HEK293 (cell line): ENCODE measurements around the gene TOR2A.
A peak's percentile ranks its signal among the peaks of the same experiment; 100 is the strongest.

Experiments
- FEZF1 ChIP-seq: fragments of 450-650 bp; formaldehyde crosslinking; IDR thresholded peaks from 2 replicates; pipeline ENCODE4 v1.5.1; 2016; ENCODE audit warnings: missing biosample characterization, missing genetic modification characterization
- KLF1 ChIP-seq: fragments of 450-650 bp; formaldehyde crosslinking; IDR thresholded peaks from 2 replicates; pipeline ENCODE4 v1.5.1; 2016; ENCODE audit warnings: missing biosample characterization, missing genetic modification characterization
- KLF8 ChIP-seq: fragments of 450-650 bp; formaldehyde crosslinking; IDR thresholded peaks from 2 replicates; pipeline ENCODE4 v1.5.1; 2016; ENCODE audit warnings: missing biosample characterization, missing genetic modification characterization
- ZNF140 ChIP-seq: fragments of 450-650 bp; formaldehyde crosslinking; IDR thresholded peaks from 2 replicates; pipeline ENCODE4 v1.5.1; 2016; ENCODE audit warnings: missing biosample characterization, missing genetic modification characterization
- ZNF274 ChIP-seq, 2 experiments: fragments of 200-500 bp in 1 of 2; fragments of 450-650 bp in 1 of 2; sonication (Bioruptor generic) in 1 of 2; formaldehyde crosslinking in 1 of 2; IDR thresholded peaks; 2 replicates each; pipeline versions ENCODE4 v1.5.1 to v1.6.1; 2014 to 2016; ENCODE audit warnings: borderline replicate concordance in 1 of 2, inconsistent platforms in 1 of 2, low read length in 1 of 2, missing biosample characterization in 1 of 2, missing genetic modification characterization in 1 of 2
- ZNF302 ChIP-seq: fragments of 450-650 bp; formaldehyde crosslinking; IDR thresholded peaks from 2 replicates; pipeline ENCODE4 v1.5.1; 2016; ENCODE audit warnings: missing biosample characterization, missing genetic modification characterization, low read depth
- ZNF311 ChIP-seq: fragments of 450-650 bp; formaldehyde crosslinking; IDR thresholded peaks from 2 replicates; pipeline ENCODE4 v1.5.1; 2017; ENCODE audit warnings: missing biosample characterization, missing genetic modification characterization, borderline replicate concordance
- ZNF37A ChIP-seq: fragments of 450-650 bp; IDR thresholded peaks from 2 replicates; pipeline ENCODE4 v1.5.1; 2018; ENCODE audit warnings: missing biosample characterization, missing genetic modification characterization
- ZNF391 ChIP-seq: fragments of 450-650 bp; formaldehyde crosslinking; IDR thresholded peaks from 2 replicates; pipeline ENCODE4 v1.5.1; 2016; ENCODE audit warnings: low read depth, missing biosample characterization, missing genetic modification characterization, borderline replicate concordance
- ZNF510 ChIP-seq: fragments of 450-650 bp; formaldehyde crosslinking; IDR thresholded peaks from 2 replicates; pipeline ENCODE4 v1.5.1; 2018; ENCODE audit warnings: mild to moderate bottlenecking, missing genetic modification characterization, missing biosample characterization; ENCODE audit not compliant: insufficient replicate concordance
- ZNF530 ChIP-seq: fragments of 450-650 bp; formaldehyde crosslinking; IDR thresholded peaks from 2 replicates; pipeline ENCODE4 v1.5.1; 2016; ENCODE audit warnings: low read depth, missing biosample characterization, missing genetic modification characterization
- ZNF555 ChIP-seq: fragments of 450-650 bp; formaldehyde crosslinking; conservative IDR thresholded peaks from 2 replicates; pipeline ENCODE4 v1.5.1; 2017; ENCODE audit warnings: missing biosample characterization, mild to moderate bottlenecking, missing genetic modification characterization, inconsistent platforms
- ZNF561 ChIP-seq: fragments of 450-650 bp; IDR thresholded peaks from 2 replicates; pipeline ENCODE4 v1.5.1; 2018; ENCODE audit warnings: missing biosample characterization, missing genetic modification characterization, borderline replicate concordance
- ZNF621 ChIP-seq: fragments of 450-650 bp; formaldehyde crosslinking; IDR thresholded peaks from 2 replicates; pipeline ENCODE4 v1.5.1; 2017; ENCODE audit warnings: missing biosample characterization, missing genetic modification characterization
- ZNF670 ChIP-seq: fragments of 450-650 bp; formaldehyde crosslinking; IDR thresholded peaks from 2 replicates; pipeline ENCODE4 v1.5.1; 2016; ENCODE audit warnings: missing biosample characterization, missing genetic modification characterization, low read depth
- ZNF785 ChIP-seq: fragments of 450-650 bp; formaldehyde crosslinking; IDR thresholded peaks from 2 replicates; pipeline ENCODE4 v1.5.1; 2016; ENCODE audit warnings: missing biosample characterization, missing genetic modification characterization
- ZNF791 ChIP-seq: fragments of 450-650 bp; formaldehyde crosslinking; IDR thresholded peaks from 2 replicates; pipeline ENCODE4 v1.5.1; 2016; ENCODE audit warnings: missing biosample characterization, missing genetic modification characterization
- ZSCAN30 ChIP-seq: fragments of 450-650 bp; IDR thresholded peaks from 2 replicates; pipeline ENCODE4 v1.5.1; 2018; ENCODE audit warnings: missing biosample characterization, mild to moderate bottlenecking, missing genetic modification characterization, moderate library complexity
- TF ChIP-seq, protein P1 (sequence below): fragments of 450-650 bp; formaldehyde crosslinking; IDR thresholded peaks from 2 replicates; pipeline ENCODE4 v1.5.1; 2017; ENCODE audit warnings: missing biosample characterization, mild to moderate bottlenecking, missing genetic modification characterization, moderate library complexity
- TF ChIP-seq, protein P2 (sequence below): fragments of 450-650 bp; formaldehyde crosslinking; IDR thresholded peaks from 2 replicates; pipeline ENCODE4 v1.5.1; 2016; ENCODE audit warnings: missing biosample characterization, missing genetic modification characterization
- TF ChIP-seq, protein P3 (sequence below): fragments of 450-650 bp; formaldehyde crosslinking; IDR thresholded peaks from 2 replicates; pipeline ENCODE4 v1.5.1; 2016; ENCODE audit warnings: missing biosample characterization, missing genetic modification characterization
- TF ChIP-seq, protein P4 (sequence below): fragments of 450-650 bp; formaldehyde crosslinking; conservative IDR thresholded peaks from 2 replicates; pipeline ENCODE4 v1.5.1; 2016; ENCODE audit warnings: low read depth, missing biosample characterization, missing genetic modification characterization
- TF ChIP-seq, protein P5 (sequence below): fragments of 450-650 bp; formaldehyde crosslinking; IDR thresholded peaks from 2 replicates; pipeline ENCODE4 v1.5.0; 2017; ENCODE audit warnings: missing biosample characterization, missing genetic modification characterization, borderline replicate concordance

Gene TOR2A

DNA sequence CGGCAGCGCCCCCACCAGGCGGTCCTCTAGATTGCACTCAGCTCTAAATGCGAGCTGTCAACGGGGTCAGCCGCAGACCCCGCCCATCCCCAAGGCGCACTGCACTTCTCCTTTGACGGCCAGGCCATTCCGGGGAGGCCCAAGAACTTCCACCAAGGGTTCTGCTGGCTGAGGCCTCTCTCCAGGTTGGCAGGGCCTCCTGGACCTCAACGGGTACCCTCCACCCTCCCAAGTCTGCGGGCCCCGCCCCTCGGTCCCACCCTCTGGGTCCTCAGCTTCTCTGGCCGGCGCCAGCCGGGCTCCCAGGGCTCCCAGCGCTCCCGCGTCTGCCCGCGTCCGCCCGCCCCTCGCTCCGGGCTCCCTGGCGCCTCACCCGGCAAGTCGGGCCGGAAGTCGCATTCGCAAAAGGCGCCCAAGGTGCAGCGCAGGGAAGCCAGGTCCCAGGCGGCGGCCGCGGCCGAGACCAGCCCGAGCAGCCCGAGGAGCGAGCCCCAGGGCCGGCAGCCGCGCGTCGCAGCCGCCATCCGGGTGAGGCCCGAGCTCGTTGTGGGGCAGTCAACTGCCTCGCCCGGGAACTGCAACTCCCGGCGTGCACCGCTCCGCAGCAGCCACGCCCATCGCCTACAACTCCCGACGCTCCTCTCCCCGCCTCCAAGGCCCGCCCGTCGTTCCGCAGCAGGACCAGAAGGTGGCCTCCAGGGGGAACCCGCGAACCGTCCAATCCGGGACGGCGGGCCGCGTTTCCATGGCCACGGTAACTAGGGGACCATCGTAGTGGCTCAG is at the start of gene TOR2A (continued):
- TF ChIP-seq, protein P1, sequence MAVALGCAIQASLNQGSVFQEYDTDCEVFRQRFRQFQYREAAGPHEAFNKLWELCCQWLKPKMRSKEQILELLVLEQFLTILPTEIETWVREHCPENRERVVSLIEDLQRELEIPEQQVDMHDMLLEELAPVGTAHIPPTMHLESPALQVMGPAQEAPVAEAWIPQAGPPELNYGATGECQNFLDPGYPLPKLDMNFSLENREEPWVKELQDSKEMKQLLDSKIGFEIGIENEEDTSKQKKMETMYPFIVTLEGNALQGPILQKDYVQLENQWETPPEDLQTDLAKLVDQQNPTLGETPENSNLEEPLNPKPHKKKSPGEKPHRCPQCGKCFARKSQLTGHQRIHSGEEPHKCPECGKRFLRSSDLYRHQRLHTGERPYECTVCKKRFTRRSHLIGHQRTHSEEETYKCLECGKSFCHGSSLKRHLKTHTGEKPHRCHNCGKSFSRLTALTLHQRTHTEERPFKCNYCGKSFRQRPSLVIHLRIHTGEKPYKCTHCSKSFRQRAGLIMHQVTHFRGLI (tag by site-specific recombination) = no peak
- TF ChIP-seq ZNF302 (tag by site-specific recombination) (no peak), ZNF274 (IDR thresholded peaks at IDR 0.05; ENCODE audit: low read length) (no peak), ZNF274 (tag by site-specific recombination; IDR thresholded peaks at IDR 0.05; ENCODE audit: borderline replicate concordance) (no peak), ZNF140 (tag by site-specific recombination) (no peak), FEZF1 (tag by site-specific recombination) (no peak), ZSCAN30 (peak; percentile 75), ZNF791 (tag by site-specific recombination) (no peak), ZNF530 (tag by site-specific recombination) (no peak), ZNF785 (tag by site-specific recombination) (no peak), ZNF561 (tag by site-specific recombination) (peak; percentile 86; the same call in 1 of the 2 replicates), KLF8 (tag by site-specific recombination) (peak; percentile 81), KLF1 (peak; percentile 76), ZNF311 (tag by site-specific recombination) (no peak), ZNF670 (tag by site-specific recombination) (no peak), ZNF621 (no peak), ZNF555 (tag by site-specific recombination) (no peak), ZNF391 (tag by site-specific recombination) (peak; percentile 18; the same call in 1 of the 2 replicates), ZNF37A (no peak), ZNF510 (tag by site-specific recombination) (no peak)
- TF ChIP-seq, protein P2, sequence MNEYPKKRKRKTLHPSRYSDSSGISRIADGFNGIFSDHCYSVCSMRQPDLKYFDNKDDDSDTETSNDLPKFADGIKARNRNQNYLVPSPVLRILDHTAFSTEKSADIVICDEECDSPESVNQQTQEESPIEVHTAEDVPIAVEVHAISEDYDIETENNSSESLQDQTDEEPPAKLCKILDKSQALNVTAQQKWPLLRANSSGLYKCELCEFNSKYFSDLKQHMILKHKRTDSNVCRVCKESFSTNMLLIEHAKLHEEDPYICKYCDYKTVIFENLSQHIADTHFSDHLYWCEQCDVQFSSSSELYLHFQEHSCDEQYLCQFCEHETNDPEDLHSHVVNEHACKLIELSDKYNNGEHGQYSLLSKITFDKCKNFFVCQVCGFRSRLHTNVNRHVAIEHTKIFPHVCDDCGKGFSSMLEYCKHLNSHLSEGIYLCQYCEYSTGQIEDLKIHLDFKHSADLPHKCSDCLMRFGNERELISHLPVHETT (tag by site-specific recombination) = no peak
- TF ChIP-seq, protein P3, sequence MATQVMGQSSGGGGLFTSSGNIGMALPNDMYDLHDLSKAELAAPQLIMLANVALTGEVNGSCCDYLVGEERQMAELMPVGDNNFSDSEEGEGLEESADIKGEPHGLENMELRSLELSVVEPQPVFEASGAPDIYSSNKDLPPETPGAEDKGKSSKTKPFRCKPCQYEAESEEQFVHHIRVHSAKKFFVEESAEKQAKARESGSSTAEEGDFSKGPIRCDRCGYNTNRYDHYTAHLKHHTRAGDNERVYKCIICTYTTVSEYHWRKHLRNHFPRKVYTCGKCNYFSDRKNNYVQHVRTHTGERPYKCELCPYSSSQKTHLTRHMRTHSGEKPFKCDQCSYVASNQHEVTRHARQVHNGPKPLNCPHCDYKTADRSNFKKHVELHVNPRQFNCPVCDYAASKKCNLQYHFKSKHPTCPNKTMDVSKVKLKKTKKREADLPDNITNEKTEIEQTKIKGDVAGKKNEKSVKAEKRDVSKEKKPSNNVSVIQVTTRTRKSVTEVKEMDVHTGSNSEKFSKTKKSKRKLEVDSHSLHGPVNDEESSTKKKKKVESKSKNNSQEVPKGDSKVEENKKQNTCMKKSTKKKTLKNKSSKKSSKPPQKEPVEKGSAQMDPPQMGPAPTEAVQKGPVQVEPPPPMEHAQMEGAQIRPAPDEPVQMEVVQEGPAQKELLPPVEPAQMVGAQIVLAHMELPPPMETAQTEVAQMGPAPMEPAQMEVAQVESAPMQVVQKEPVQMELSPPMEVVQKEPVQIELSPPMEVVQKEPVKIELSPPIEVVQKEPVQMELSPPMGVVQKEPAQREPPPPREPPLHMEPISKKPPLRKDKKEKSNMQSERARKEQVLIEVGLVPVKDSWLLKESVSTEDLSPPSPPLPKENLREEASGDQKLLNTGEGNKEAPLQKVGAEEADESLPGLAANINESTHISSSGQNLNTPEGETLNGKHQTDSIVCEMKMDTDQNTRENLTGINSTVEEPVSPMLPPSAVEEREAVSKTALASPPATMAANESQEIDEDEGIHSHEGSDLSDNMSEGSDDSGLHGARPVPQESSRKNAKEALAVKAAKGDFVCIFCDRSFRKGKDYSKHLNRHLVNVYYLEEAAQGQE (tag by site-specific recombination) = no peak
- TF ChIP-seq, protein P4, sequence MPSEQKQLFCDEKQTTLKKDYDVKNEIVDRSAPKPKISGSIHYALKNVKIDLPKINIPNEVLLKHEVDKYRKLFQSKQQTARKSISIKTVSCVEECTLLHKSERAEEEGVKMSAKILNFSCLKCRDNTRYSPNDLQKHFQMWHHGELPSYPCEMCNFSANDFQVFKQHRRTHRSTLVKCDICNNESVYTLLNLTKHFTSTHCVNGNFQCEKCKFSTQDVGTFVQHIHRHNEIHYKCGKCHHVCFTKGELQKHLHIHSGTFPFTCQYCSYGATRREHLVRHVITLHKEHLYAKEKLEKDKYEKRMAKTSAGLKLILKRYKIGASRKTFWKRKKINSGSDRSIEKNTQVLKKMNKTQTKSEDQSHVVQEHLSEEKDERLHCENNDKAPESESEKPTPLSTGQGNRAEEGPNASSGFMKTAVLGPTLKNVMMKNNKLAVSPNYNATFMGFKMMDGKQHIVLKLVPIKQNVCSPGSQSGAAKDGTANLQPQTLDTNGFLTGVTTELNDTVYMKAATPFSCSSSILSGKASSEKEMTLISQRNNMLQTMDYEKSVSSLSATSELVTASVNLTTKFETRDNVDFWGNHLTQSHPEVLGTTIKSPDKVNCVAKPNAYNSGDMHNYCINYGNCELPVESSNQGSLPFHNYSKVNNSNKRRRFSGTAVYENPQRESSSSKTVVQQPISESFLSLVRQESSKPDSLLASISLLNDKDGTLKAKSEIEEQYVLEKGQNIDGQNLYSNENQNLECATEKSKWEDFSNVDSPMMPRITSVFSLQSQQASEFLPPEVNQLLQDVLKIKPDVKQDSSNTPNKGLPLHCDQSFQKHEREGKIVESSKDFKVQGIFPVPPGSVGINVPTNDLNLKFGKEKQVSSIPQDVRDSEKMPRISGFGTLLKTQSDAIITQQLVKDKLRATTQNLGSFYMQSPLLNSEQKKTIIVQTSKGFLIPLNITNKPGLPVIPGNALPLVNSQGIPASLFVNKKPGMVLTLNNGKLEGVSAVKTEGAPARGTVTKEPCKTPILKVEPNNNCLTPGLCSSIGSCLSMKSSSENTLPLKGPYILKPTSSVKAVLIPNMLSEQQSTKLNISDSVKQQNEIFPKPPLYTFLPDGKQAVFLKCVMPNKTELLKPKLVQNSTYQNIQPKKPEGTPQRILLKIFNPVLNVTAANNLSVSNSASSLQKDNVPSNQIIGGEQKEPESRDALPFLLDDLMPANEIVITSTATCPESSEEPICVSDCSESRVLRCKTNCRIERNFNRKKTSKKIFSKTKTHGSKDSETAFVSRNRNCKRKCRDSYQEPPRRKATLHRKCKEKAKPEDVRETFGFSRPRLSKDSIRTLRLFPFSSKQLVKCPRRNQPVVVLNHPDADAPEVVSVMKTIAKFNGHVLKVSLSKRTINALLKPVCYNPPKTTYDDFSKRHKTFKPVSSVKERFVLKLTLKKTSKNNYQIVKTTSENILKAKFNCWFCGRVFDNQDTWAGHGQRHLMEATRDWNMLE (tag by site-specific recombination) = no peak
- TF ChIP-seq, protein P5, sequence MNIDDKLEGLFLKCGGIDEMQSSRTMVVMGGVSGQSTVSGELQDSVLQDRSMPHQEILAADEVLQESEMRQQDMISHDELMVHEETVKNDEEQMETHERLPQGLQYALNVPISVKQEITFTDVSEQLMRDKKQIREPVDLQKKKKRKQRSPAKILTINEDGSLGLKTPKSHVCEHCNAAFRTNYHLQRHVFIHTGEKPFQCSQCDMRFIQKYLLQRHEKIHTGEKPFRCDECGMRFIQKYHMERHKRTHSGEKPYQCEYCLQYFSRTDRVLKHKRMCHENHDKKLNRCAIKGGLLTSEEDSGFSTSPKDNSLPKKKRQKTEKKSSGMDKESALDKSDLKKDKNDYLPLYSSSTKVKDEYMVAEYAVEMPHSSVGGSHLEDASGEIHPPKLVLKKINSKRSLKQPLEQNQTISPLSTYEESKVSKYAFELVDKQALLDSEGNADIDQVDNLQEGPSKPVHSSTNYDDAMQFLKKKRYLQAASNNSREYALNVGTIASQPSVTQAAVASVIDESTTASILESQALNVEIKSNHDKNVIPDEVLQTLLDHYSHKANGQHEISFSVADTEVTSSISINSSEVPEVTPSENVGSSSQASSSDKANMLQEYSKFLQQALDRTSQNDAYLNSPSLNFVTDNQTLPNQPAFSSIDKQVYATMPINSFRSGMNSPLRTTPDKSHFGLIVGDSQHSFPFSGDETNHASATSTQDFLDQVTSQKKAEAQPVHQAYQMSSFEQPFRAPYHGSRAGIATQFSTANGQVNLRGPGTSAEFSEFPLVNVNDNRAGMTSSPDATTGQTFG (tag by site-specific recombination) = no peak
